Right ventricle myocardium superior (tissue), 1 donor: Measurements from ENCODE around the gene ATG9A. TPM values are rescaled to one million over a fixed set of nuclear protein-coding genes. Genes with fewer than 3 reads are reported as not detected.
"Not testable (repeated sequence)": the region's sequence is repeated elsewhere in the genome, so short reads cannot be mapped to it uniquely, and the experiment has no call there.

Source experiments
- ATAC-seq: fragments of 200-7000 bp; cut with Tn5 transposase; one replicate; pipeline ENCODE4 v1.9.1; 2020; ENCODE audit warnings: mild to moderate bottlenecking; ENCODE audit not compliant: poor library complexity
- DNase-seq: peaks from one replicate; pipeline ENCODE4 v3.0.0-alpha.2; 2020
- intact Hi-C: fragments of 100-400 bp; cut with DNase I; formaldehyde crosslinking; loops from one replicate; pipeline ENCODE4 v1.11.2; 2022
- total RNA-seq: library from RNA; stranded (reverse); fragmentation: NEBNext Ultra II Directional; extraction: Animal tissue kit (Norgen Biotek cat#: 25700); gene quantifications from one replicate; pipeline ENCODE4 v1.2.1, GENCODE V29; 2021
- donor health status: DM: no; HTN: yes; CAD: no; lungs with severe emphysema.

The ATG9A gene
- total RNA-seq, 1 donor from 2014 or later, result 86.3 TPM

DNA sequence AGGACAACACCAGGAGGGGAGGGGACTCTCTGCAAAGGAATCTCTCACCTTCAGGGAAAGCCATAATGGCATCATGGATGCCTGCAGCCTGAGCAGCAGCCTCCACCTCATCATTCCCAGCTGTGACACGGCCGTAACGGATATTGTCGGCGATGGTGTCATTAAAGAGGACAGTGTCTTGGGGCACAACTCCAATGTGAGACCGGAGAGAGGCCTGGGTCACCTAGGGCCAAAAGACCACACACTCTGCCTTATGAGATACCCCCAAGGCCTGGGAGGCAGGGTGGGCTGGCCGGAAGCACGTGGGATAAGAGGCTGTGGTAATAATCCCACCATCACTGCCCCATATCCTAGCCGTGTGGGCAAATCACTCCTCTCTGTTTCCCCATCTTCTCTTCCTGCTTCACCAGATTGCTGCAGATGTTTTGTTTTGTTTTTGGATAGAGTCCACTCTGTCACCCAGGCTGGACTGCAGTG lies 18.5 kb downstream of the ATG9A start:
- no peak for DNase-seq
- no peak for ATAC-seq
- intact Hi-C loops, result no loop called here

DNA sequence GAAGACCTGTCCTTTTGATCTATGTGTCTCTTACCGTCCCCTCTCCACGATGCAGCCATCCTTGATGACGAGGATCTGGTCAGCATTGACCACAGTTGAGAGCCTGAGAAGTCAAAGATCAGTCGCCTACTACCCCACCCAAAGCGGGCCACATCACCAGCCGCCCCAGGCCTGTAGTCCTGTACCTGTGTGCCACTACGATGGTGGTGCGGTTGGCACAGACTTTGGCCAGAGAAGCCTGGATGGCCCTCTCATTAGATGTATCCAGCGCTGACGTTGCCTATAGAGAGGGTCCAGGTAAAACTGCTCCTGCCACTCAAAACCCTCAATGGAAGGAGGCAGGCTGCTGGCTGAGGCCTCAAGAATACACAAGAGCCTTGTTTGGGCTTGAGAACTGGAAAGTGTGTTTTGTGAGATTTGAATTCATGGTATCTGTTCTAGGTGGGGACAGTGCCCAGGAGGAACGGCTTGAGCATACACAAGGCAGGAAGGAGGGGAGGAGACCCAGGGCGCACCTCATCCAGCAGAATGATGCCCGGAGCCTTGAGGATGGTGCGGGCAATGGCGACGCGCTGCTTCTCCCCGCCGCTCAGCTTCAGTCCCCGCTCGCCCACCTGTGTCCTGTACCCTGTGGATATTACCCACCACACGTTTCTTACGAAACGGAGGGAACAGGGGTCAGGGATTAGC lies 19.1 kb downstream of the ATG9A start:
- no peak for DNase-seq
- ATAC-seq, result no peak
- intact Hi-C loops, result no loop called here

DNA sequence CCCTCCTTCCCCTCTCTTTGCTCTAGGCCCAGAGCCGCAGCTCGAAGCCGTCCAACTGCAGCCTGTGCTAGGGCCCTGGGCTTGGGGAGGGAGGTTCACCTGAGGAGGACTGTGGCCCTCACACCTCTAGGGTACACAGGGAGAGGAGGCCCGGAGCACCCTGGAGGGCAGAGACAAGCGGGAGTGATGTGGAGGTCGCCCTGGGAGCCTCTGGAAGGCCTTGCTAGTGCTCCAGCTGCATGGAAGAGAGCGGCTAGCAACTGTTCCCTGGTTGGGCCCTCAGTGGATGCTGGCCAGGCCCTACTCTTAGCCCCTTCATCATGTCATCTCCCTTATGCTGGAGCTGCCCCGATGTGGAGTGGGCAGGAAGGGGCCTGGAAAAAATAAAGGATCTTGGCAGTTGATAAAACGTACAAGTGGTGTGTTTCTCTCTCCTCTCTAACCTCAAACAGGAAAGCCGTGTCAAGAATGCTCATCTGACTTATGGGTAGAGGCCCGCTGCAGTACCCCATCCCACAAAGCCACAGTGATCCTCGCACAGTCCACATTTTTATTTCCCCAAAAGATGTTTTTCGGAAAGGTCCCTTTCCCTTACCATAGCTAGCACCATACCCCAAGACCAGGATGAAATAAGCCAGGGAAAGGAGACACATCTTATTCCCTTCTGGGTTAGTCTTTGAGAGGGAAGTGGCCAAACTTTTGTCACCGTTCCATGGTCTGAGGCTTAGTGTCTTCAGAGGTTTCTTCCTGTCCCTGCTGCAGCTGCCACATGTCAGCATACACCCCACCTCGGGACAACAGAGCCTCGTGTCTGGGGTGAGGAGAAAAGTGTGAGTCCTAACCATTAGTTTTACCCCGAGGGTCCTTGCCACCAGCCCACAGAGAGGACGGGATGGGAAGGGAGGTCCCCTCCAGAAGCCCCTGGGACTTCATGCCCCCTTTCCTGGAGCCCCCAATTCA lies 19.9 kb downstream of the ATG9A start:
- intact Hi-C loops, result no loop called here
- no peak for DNase-seq
- no peak for ATAC-seq

DNA sequence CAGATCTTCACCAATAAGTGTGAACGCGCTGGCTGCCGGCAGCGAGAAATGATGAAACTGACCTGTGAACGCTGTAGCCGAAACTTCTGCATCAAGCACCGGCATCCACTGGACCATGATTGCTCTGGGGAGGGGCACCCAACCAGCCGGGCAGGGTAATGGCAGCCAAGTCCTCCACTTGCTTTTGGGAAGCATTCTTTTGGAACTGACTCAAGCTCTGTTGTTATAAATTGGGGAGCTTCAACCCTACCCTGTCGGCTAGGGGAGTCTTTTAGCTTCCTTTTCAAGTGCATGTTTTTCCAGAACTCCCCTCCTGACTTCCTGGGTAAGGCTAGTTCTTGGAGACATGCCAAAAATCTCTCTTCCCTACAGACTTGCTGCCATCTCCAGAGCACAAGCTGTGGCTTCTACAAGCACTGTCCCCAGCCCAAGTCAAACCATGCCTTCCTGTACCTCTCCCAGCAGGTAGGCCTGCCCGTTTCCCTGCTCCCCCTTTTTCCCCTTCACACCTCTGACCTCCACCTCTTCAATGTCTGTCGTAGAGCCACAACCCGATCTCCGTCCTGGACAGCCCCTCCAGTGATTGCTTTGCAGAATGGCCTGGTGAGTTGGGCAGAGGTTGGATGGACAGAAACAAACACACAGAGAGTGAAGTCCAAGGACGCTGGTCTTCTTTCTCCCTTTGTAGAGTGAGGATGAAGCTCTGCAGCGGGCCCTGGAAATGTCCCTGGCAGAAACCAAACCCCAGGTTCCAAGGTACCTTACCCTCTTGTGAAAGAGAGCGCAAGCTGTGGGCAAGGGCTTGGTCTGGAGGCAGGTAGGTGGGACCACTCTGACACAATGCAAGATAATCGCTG lies 21.3 kb downstream of the ATG9A start:
- ATAC-seq (no peak), DNase-seq (no peak)
- intact Hi-C loops, result no loop called here

DNA sequence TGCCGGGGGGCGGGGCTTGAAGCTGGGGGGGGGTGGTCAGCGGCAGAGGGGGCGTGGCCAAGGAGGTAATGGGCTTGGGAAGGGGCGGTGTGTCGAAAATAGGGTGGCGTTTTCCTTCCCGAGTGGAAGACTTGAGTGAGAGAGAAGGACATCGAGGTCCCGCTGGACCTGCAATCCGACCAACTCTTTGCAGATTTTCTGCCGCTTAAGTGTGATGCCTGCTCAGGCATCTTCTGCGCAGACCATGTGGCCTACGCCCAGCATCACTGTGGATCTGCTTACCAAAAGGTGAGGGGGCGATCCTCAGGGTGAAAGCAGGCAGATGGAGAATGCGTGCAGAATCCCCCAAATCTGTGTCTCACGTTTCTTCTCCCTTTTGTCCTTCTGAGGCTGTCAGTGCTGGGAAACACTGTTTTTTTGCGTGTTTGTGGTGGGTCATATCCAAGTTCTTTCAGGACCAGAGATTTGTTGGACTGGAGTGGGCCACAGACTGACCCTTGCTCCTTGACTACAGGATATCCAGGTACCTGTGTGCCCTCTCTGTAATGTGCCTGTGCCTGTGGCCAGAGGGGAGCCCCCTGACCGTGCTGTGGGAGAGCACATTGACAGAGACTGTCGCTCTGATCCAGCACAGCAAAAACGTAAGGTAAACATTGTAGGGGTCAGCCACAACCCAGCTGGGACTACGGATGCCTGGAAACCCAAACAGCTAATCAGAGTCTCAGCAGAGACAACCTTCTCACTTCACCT lies 22.1 kb downstream of the ATG9A start:
- intact Hi-C loops, result no loop called here
- DNase-seq (no peak), ATAC-seq (no peak)

DNA sequence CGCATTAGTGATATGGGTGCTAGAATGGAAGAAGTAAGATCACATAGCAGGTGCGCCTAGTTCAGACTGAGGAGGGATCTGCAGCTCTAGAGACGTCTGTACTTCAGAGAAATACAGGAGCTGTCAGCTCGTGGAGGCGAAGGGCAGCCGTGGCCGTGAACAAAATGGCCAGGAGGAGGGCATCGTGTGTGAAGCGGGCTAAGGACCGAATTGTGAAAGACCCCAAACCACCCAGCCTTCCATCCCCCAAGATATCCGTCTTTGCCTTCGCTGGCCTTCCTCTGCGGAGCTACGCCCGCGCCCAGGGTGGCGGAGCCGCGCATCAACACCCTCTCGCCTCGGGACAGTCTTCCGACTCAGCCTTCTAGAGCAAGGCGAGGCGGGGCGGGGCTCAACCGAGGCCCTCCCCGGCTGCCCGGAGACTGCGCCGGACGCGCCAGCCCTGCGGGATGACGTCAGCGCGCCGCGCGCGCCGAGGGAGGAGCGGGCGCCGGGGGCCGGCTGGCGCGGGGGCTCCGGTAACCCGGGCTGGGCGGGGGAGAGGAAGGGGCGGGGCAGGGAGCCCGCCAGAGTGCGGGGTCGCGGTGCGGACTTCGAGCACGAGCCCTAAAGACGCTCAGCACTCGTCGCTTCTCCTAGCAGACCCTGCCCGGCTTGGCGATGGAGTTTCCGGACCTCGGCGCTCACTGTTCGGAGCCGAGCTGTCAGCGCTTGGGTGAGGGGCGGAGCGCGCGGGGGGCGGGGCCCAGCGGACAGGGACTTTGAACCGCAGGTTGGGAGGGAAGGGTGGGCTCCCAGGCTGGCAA lies 22.9 kb downstream of the ATG9A start, which contains the start of gene ZFAND2B:
TSS of gene ZFAND2B (plus strand) at position 455 of the 806 bp plus-strand sequence. CDS start at position 661, 206 bp downstream.
- ATAC-seq (peak; percentile 98), DNase-seq (peak; percentile 97)
- intact Hi-C loops, result no loop called here

DNA sequence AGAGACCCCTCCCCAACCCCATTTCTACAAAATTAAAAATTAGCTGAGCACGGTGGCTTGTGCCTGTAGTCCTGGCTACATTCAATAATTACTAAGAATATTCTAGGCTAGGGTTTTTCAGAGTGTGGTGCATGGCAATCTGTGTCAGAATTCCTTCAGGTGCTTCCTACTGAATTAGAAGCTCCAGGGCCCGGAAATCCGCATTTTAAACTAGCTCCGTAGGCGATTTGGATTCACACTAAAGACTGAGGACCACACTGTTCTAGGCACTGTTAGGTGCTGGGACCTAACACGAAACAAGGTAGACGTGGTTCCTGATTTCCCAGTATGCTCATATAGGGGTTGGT lies 23.5 kb downstream of the ATG9A start:
- intact Hi-C loops, result no loop called here

DNA sequence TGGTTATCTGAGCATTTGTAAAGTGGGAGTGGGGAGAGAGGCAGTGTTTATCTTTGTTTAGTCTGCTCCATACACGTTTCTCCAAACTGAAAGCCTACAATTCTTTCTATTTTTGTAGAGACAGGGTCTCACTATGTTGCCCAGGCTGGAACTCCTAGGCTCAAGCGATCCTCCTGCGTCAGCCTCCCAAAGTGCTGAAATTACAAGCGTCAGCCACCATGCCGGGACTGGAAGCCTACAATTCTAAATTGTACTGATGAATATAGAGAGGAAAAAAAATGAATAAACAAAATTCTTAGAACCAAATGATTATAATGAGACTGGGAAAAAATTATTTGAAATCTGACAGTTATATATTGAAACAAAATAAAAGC lies 24.3 kb downstream of the ATG9A start:
- intact Hi-C loops, result no loop called here
- DNase-seq, result no peak

More for the DNA sequence above, 23.5 kb downstream of the ATG9A start:
- no peak for ATAC-seq
- DNase-seq, result no peak

DNA sequence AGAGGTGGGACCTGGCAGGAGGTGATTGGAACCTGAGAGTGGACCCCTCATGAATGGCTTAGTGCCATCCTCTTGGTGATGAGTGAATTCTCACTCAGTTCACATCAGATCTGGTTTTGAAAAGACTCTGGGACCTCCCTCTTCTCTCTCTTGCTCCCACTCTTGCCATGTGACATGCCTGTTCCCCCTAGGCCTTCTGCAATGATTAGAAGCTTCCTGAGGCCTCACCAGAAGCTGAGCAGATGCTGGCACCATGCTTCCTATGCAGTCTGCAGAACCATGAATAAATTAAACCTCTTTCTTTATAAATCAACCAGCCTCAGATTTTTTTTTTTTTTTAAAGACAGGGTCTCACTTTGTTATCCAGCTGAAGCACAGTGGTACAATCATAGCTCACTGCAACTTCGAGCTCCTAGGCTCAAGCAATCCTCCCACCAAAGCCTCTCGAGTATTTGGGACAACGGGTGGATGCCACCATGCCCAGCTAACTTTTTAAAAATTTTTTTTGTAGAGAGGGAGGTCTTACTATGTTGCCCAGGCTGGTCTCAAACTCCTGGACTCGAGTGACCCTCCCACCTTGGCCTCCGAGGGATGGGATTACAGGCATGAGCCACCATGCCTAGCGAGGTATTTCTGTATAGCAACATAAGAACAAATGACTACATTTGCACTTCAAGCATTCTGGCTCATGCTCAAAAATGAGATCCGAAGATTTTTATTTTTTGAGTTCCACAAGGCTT lies 24.8 kb downstream of the ATG9A start:
- no peak for DNase-seq
- ATAC-seq, result no peak
- intact Hi-C loops, result no loop called here

More for the DNA sequence above, 24.3 kb downstream of the ATG9A start:
- no peak for ATAC-seq

DNA sequence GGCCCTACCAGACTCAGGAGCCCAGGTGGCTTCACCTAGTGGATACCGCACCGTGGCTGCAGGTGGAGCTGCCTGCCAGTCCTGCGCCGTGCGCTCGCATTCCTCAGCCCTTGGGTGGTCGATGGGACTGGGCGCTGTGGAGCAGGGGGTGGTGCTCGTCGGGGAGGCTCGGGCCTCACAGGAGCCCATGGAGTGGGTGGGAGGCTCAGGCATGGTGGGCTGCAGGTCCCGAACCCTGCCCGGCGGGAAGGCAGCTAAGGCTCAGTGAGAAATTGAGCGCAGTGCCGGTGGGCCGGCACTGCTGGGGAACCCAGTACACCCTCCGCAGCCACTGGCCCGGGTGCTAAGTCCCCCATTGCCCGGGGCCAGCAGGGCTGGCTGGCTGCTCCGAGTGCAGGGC lies 28.1 kb downstream of the ATG9A start:
- ATAC-seq, intact Hi-C loops, DNase-seq: not testable (repeated sequence)

DNA sequence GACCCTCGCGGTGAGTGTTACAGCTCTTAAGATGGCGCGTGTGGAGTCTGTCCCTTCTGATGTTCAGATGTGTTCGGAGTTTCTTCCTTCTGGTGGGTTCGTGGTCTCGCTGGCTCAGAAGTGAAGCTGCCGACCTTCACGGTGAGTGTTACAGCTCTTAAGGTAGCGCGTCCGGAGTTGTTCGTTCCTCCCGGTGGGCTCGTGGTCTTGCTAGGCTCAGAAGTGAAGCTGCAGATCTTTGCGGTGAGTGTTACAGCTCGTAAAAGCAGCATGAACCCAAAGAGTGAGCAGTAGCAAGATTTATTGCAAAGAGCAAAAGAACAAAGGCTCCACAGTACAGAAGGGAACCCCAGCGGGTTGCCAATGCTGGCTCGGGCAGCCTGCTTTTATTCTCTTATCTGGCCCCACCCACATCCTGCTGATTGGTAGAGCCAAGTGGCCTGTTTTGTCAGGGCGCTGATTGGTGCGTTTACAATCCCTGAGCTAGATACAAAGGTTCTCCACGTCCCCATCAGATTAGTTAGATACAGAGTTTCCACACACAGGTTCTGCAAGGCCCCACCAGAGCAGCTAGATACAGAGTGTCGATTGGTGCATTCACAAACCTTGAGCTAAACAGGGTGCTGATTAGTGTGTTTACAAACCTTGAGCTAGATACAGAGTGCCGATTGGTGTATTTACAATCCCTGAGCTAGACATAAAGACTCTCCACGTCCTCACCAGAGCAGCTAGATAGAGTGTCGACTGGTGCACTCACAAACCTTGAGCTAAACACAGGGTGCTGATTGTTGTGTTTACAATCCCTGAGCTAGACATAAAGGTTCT lies 28.7 kb downstream of the ATG9A start:
- ATAC-seq, intact Hi-C loops, DNase-seq: not testable (repeated sequence)

DNA sequence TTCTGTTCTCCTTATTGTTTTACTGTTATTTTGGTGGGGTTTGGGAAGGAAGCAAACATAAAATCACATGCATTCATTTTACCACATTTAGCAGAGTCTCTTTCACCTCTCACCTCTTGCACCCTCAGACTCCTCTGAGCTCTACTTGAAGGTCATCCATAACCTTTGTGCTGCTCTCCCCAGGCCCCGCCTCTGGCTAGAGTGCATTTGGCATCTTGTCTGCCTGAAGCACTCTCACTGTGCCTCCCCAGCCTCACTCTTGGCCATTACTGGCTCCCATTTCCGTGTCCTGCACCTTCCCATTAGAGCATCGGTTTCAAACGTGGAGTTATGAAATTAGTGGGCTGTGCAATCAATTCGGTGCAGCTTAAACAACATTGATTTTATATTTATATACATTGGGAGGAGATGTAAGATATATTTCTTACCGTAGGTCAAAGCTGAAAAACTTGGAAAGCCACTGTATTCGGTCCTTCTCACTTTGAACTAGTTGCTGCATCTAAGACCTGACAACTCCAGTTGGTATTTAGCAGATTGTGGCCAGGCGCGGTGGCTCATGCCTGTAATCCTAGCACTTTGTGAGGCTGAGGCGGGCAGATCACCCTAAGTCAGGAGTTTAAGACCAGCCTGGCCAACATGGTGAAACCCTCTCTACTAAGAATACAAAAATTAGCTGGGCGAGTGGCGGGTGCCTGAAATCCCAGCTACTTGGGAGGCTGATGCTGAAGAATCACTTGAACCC lies 29.8 kb downstream of the ATG9A start:
- DNase-seq (no peak), ATAC-seq (no peak)
- intact Hi-C loops, result no loop called here

DNA sequence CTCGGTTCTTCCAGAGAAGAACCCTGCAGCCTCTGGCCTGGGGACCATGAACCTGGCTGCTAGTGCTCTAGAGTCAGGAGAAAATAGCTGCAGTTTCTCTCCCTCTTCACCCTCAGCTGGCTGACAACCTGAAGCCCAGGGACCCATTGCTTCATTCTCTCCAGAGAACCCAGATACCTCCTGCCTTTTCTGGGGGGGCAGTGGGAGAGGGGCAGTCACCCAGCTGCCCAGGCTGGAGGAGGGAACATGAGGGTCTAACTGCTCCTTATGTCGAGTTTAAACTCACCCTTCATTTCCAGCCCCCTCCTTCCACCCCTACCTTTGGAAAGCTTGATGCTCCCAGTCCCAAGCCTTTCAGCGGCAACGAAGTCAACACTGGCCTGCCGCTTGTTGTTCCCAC lies 30.5 kb downstream of the ATG9A start:
- no peak for DNase-seq
- intact Hi-C loops, result no loop called here
- ATAC-seq, result no peak

DNA sequence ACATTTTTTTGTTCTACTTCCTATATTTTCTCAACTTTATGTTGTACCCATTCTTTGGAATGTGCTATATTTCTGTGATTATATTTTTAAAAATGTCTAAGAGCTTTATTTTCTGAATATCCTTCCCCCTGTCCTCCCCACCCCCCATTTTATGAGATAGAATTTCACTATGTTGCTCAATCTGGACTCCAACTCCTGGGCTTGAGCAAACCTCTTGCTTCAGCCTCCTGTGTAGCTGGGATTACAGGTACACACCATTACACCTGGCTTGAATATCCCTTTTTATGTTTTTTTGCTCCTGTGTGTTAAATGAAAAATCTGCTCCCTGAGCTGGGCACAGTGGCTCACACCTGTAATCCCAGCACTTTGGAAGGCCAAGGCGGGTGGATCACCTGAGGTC lies 32.0 kb downstream of the ATG9A start:
- intact Hi-C loops, result no loop called here
- no peak for ATAC-seq
- DNase-seq, result no peak

DNA sequence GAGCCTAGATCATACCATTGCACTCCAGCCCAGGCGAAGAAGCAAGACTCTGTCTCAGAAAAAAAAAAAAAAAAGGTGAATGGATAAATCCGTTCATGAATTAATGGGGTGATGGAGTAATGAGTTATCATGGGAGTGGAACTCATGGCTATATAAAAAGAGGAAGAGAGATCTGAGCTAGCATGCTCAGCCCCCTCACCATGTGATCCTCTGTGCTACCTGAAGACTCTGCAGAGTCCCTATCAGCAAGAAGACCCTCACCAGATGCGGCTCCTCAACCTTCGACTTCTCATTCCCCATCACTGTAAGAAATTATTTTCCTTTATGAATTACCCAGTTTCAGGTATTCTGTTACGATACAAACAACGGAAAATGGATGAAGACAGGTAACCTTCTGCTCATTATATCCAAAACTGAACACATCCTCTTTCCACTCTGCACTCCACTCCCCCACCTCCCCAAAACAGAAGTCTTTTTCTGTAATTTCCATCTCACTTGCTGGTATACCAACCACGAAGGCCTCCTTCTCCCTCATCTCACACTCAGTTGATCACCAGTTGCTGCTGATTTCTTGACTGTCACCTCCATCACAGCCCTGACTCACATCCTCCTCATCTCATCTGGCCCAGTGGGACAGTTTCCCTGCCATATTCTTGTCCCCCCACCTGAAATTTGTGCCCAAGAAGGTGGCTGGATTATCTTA lies 42.5 kb downstream of the ATG9A start:
- intact Hi-C loops, result no loop called here
- ATAC-seq, result no peak
- DNase-seq, result no peak
